Renal cortical epithelial cell (primary cell): ENCODE data around the gene MGAT5. TPM values are rescaled to one million over a fixed set of nuclear protein-coding genes. Genes with fewer than 3 reads are reported as not detected.
"Not testable (repeated sequence)": the region's sequence is repeated elsewhere in the genome, so short reads cannot be mapped to it uniquely, and the experiment has no call there.

ENCODE experiments used
- DNase-seq: peaks from one replicate; pipeline ENCODE4 v3.0.0-alpha.2; 2011; ENCODE audit warnings: low read depth
- total RNA-seq: library from RNA; depleted of rRNA; stranded (reverse); fragments of >200 nt; gene quantifications from 2 replicates; pipeline ENCODE4 v1.2.3, GENCODE V29; 2014

MGAT5 gene
- total RNA-seq, 1 donor from 2014 or later = 39.1 TPM

DNA sequence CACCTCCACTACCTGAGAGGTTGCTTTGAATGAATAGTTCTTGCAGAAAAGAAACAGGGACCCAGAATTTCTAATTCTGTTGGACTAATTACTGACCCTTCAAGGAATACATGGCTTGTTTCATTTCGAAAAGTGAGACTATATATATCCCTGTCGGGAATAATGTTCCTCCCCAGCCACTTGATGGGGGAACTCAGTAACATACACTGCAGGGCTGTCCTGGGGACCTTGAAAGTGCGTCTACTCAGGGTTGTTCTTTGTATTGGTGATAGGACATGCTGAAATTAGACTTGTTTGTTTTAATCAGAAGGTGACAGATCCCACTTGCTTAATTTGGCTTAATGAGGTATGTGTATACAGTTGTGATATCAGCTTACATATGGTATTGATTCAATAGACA, 25.5 kb downstream of the MGAT5 start:
- DNase-seq = no peak

DNA sequence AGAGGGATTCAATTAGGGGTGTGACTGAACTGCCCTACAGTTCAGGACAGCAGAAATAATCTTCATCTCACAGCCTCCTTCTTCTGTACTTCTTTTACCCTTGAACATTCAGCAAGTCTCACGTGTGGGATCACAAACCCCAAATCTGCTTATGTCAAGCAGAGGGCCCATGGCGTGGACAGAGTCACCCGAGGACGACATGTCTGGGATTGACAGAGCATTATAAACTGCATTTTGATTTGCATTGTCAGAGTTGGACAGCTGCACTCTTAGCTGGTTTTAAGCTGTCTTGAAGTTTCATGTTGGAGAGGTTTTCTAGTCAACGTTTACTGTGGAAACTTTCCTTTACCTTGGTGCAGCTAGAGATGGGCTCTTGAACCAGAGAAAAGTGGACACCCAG, 26.4 kb downstream of the MGAT5 start:
- no peak for DNase-seq

- DNase-seq = no peak
Measured at GRCh38 chr2:134280726-134281125, 26.9 kb downstream of the MGAT5 start.

DNA sequence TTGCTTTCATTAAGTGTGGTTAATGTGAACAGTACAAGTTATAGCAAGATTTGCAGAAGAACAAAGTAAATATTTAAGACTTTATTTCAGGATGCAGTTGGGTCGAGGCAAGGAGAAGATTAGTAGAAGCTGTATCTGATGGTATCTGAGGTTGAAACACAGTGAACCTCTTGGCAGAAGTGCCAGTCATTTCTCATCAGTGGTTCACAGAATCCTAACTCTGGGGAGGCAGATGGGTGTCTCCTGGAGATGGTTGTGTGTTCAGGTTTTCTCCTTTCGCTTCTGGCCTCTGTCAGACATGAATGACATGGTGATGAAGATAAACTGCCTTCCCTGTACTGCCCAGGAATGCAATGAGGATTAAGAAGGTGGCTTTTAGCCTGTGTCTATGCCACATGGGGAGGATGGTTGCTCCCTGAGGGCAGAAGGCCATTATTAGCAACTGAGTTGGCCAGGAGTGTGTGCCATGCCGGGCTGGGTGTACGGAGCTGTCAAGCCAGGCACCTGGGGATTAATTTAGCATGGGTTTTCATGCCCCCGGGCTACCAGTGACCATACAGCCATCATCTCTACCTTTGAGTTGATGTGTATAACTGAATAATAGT, 28.0 kb downstream of the MGAT5 start:
- DNase-seq = no peak

DNA sequence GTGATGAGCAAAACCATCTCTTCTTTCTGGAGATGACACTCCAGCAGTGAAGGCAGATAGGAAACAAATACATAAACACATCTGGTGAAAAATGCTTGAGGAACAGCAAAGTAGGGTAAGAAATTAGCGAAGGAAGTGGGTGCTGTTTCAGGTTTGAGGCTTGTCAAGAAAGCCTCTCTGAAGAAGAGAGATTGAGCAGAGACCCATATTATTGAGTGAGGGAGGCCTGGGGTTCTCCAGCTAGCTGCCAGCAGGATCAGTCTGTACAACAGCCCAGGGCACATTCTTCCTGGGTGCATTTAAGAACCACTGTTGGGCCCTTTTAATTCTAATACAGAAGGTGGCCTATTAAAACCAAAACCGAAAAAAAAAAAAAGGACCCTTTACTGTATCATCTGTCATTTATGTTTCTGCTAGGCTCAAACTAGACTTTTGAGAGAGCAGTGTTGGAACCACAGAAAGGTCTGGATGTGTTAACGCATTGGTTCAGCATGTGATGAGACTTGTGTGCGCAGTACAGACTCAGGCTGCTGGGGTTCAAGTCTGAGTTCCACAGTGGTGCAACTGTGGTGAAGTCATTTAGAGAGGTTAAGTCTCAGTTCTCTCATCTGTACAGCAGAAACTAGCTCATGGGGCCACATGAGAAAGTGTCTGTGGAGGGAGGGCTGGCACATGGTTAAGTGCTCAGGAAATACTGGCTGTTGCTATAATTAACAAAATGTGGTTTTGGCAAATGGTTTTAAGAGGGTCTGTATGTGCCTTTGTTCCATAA, 28.9 kb downstream of the MGAT5 start:
- DNase-seq = no peak

DNA sequence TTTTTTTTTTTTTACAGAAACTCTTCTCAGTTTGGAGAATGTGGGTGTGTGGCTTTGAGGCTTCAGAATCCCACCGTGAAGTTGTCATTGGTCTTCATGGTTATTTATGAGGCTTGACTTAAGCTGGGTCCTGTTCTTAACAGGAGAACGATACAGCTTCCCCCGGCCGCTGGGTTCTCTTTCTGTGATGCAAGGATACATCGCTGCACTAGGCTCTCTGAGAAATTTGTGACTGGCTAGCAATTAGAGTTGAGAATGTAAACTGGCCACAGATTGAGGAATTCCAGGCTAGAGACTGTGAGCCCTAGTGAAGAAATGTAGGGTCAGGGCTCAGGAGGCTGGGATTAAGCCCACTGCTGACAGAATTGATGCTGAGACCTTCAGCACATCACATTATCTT, 29.8 kb downstream of the MGAT5 start:
- no peak for DNase-seq

DNA sequence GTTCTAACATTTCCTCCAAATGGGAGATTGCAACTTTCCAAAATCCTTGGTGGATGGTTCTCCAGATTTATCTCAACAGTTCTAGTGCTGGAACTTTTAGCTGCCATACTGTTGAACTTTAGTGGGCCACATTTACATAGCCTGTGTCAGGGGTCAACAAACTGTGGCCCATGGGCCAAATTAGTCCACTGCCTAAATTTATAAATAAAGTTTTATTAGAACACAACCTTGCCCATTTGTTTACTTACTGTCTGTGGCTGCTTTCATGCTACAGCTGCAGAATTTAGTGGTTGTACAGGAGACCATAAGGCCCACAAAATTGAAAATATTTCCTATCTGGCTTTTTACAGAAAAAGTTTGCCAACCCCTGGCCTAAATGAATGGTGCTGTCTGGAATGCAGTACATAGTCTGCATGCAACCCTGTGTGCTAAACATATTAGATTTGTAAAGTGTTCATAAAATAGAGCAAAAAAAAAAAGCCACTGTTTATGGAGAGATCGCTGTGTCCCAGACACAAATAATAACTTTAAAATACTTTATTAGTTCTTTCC, 30.3 kb downstream of the MGAT5 start:
- DNase-seq = no peak

DNA sequence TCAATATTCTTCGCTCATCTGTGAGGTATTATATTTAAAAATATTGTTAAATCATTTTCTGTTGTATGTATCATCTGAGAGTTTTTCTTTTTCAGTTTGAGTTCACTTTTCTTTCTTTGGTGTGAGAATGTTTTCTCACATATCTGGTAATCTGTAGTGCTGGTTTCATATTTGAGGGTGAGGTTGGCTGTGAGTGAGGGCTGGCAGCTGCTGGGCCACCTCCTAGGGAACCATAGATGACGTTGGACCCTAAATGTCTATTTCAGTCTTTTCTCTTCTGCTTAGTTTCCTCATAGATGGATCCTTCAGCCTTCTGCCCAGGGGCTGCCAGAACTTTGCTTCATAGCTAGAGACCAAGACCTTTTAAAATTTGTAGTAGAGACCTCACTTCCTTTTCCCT, 33.5 kb downstream of the MGAT5 start:
- no peak for DNase-seq

DNA sequence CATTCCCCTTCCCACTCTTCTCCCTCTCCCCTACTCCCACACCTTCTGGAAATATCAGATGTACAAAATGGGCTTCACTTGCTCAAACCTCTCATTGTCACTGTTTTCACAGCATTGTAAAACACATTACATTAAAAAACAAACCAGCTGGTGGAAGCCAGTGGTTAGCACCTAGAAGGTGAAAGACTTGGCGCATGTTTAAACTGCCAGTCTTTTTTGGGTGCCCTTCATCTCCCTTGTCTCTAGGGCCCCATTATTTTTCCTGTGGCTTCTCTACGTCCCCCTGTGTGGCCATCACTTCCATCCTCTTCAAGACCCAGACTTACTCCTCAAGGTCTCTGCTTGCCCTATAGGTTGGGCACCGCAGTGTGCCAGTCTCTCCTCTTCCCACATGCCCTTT, 34.9 kb downstream of the MGAT5 start:
- no peak for DNase-seq

DNA sequence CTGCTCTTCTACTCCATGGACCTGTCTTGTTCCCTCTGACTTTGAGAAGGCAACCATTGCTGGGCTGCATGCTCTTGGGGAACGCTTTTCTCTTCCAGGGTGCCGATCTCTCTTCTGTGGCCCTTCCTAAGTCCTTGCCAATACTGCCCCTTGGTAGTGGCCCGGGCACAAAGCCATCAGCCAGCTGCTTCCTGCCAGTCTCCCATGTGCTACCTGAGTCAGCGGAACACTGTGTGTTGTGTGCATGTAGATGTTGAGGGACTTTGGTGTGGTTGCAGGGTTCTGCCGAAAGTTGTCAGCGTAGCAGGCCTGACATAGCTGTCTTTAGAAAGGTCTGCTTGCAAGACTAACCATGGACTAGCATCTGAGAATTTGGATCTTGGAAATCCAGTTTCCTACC, 35.4 kb downstream of the MGAT5 start:
- no peak for DNase-seq

- no peak for DNase-seq
Measured at GRCh38 chr2:134290358-134290757, 36.5 kb downstream of the MGAT5 start.

DNA sequence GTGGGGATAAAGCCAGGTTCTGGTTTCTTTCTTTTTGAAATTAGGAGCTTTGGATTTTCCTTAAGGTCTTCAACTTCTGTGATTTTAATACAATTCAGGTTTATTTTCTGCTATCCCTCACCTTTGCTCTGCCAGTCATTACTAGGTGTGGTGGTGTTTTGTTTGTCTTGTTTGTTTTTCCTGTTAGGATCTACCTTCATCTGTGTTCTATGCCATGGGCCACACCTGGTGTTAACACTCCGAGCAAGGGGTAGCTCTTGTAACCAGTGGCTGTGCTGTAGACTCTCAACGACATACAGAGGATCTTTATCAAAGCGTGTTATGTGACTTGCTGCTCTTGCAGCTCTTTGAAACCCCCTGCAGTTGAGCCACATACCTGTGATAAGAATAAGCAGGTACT, 38.6 kb downstream of the MGAT5 start:
- no peak for DNase-seq

DNA sequence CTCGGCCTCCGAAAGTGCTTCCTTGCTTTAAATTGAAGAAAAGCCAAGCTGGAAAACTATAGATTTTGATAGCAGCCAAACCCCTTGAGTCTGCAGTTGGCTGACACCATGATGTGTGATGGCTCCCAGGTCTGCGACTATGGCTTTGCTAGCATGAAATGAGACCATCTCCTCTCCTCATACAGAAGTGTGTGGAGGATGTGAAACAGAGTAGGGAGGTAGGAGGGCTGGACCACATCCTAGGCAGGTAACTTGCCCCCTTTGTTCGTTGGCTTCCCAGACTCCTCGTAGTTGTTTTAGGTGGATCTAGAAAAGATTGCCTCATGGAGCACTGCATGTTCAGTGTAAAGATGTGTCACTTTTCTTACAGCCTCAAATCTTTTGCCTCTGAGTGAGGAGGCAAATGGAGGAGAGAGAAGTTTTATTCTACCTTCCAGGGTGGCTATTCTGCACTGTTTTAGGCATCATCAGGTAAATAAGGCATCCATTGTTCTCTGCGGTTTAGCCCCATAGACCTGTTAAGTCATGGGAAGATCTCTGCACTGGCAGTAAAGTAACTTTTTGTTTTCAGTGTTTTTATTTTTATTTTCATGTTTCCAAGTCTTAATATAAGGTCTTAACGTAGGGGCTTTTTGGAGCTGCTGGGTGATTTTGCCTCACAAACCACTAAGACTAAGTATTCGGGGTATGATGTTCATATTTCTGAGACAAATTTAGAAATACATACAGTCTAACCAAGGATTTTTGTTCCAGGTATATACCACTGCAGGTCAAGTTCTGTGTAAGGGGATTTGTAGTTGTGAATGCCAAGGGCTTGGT, 40.1 kb downstream of the MGAT5 start:
- no peak for DNase-seq

DNA sequence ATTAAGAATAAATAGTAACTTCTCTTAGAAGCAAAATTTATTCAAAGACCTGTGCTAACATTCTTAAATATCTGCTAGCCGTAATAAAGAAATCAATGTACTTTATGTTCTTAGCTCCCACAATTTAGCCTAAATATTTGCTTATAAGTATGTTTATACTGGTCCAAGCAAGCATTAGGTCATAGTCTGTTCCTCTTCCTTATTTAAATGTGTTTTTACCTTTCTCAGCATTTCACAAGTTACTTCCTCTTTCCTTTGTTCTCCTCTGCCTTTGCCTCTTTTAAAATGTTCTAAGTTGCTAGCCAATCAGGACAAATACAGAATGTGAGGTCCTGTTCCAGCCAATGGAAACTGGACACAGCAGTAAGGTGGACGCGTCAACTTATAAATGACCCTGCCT, 40.7 kb downstream of the MGAT5 start:
- DNase-seq = not testable (repeated sequence)

DNA sequence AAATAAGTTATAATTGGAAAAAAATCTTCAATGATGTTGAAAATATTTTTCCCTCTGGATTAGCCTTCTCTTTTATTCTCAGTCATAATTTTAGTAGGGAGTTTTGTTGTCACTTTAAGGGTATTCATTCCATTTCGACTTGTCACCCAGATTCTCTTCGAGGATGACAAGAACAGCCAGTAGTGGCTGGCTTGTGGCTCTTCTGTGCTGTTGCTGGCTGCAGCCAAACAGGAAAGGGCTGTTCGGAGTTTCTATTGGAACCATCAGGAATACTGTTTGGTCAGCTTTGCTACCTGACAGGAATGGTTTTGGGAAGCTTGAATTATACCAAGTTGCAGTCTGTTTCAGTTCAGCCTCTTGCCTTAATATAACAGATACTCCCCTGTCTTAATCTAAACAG, 41.6 kb downstream of the MGAT5 start:
- DNase-seq = no peak

DNA sequence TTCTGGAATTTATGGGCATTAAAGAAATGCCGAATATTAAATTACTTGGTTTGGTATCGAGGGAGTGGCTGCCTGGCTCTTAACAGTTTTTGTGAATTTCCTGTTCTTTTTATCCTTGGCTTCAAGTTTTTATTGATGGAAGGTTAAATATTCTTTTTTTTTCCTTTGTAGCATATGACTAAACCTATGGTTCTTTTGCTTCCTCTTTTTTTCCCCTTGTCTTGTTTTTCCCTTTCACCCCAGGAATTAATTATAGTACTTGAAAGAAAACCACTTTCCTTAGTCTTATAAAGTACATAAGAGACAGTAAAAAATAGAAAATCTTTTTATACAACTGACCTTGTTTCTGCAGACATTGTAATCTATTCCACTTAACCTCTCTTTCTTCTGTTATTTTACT, 42.4 kb downstream of the MGAT5 start:
- DNase-seq = no peak

DNA sequence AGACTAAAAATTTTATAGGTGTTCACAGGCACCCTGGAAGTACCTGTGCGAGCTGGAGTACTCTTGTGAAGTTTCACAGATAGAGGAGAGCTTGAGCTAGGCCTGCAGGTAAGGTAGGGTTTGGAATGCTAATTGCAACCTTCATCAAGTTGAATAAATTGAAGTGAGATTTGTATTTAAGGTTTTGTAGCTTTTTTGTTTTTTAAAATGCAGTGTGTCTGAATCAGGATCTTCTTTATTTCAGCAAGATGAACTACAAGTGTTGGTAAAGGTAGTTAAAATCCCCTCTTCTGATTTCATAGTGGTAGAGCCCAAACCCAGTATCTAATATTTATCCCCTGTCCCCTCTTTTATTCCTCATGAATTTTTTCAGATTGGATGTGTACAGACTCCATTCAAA, 45.5 kb downstream of the MGAT5 start:
- DNase-seq = no peak

GRCh38 chr2:134300585-134300984, 46.7 kb downstream of the MGAT5 start:
- DNase-seq = peak; percentile 23

DNA sequence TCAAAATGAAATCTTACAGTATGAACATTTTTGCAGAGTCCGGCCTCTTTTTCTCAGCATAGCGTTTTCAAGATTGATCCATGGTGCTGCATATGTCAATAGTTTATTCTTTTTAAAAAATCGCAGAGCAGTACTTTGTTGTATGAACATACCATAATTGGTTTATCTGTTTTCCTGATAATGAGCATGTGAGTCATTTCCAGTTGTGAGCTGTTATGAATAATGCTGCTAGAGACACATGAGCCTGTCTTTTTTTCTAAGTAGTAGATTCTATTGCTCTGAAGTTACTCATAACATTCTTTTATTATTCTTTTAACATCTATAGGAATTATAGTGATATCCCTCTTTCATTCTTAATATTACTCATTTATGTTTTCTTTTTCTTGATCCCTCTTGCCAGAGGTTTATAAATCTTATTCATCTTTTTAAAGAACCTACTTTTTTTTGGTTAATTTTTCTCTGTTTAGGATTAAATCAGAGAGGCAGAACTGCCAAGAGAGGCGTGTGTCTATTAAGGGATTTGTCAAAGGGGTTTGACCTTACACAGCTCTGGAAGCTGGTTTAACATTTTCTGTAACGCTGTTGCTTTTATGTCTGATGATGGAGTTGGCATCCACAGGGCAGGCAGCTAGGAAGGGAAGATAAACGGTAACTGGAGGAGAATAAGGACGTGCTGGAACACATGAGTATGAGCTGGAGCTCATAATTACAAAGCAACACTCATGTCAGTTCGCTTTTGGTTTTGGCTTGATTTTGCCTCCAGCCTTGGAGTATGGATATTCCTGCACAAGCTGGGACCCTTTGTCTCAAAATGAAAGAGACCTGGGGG, 47.4 kb downstream of the MGAT5 start:
- no peak for DNase-seq

DNA sequence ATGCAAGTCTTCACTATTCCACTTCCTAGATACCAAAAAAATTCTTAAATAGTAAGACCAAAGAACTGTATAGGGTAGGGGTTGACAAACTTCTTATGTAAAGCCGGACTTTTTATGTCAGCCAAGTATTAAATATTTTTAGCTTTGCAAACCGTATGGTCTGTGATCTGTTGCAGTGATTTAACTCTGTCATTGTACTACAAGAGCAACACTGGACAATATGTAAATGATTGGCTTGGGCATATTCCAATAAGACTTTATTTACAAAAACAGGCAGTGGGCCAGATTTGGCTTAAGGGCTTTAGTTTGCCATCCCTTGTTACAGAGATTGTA, 48.0 kb downstream of the MGAT5 start:
- no peak for DNase-seq

GRCh38 chr2:134304394-134305108, 50.7 kb downstream of the MGAT5 start:
- DNase-seq = peak; percentile 38
